Hepatocyte (in vitro differentiated cells): ENCODE measurements around the gene DUSP6. TPM values are rescaled to one million over a fixed set of nuclear protein-coding genes. Genes with fewer than 3 reads are reported as not detected.

ENCODE experiments used
- DNase-seq: peaks from one replicate; pipeline ENCODE4 v3.0.0-alpha.2; 2016; ENCODE audit warnings: low spot score
- H2AFZ ChIP-seq: fragments of 200-600 bp; sonication (generic); 2 replicates; pipeline ENCODE4 v1.6.0; 2016; ENCODE audit warnings: antibody characterized with exemption, mild to moderate bottlenecking
- H3K27ac ChIP-seq: fragments of 200-600 bp; sonication (generic); 2 replicates; pipeline ENCODE4 v1.5.1; 2016; ENCODE audit warnings: mild to moderate bottlenecking
- H3K27me3 ChIP-seq: fragments of 200-600 bp; sonication (generic); 2 replicates; pipeline ENCODE4 v1.6.1; 2016
- H3K36me3 ChIP-seq: fragments of 200-600 bp; sonication (generic); replicated peaks from 2 replicates; pipeline ENCODE4 v1.5.1; 2016; ENCODE audit warnings: low read depth; ENCODE audit not compliant: insufficient read depth
- H3K4me1 ChIP-seq: fragments of 200-600 bp; sonication (generic); 2 replicates; pipeline ENCODE4 v1.5.1; 2016; ENCODE audit warnings: mild to moderate bottlenecking, moderate library complexity; ENCODE audit not compliant: insufficient read depth
- H3K4me2 ChIP-seq: fragments of 200-600 bp; sonication (generic); 2 replicates; pipeline ENCODE4 v1.6.0; 2016
- H3K4me3 ChIP-seq: fragments of 200-600 bp; sonication (generic); 2 replicates; pipeline ENCODE4 v1.5.1; 2016; ENCODE audit warnings: mild to moderate bottlenecking
- H3K79me2 ChIP-seq: fragments of 200-600 bp; sonication (generic); 2 replicates; pipeline ENCODE4 v1.6.0; 2017; ENCODE audit warnings: mild to moderate bottlenecking
- H3K9me2 ChIP-seq: fragments of 200-600 bp; sonication (generic); replicated peaks from 2 replicates; pipeline ENCODE4 v1.6.0; 2017; ENCODE audit warnings: mild to moderate bottlenecking; ENCODE audit not compliant: insufficient read depth
- H3K9me3 ChIP-seq: fragments of 200-600 bp; sonication (generic); 2 replicates; pipeline ENCODE4 v1.5.1; 2016; ENCODE audit warnings: low read depth, mild to moderate bottlenecking
- H4K20me1 ChIP-seq: fragments of 200-600 bp; sonication (generic); 2 replicates; pipeline ENCODE4 v1.6.0; 2016; ENCODE audit warnings: mild to moderate bottlenecking; ENCODE audit not compliant: insufficient read depth, poor library complexity, severe bottlenecking
- EZH2 ChIP-seq: fragments of 200-600 bp; sonication (generic); IDR thresholded peaks from 2 replicates; pipeline ENCODE4 v1.6.1; 2016; ENCODE audit warnings: antibody characterized with exemption, mild to moderate bottlenecking, borderline replicate concordance
- EZH2phosphoT487 ChIP-seq: fragments of 200-600 bp; sonication (generic); IDR thresholded peaks from one replicate; pipeline ENCODE4 v1.6.1; 2018; ENCODE audit warnings: antibody characterized with exemption, mild to moderate bottlenecking, low read depth, moderate library complexity; ENCODE audit not compliant: unreplicated experiment, severe bottlenecking
- WGBS: methylation state at CpG from one replicate; pipeline ENCODE4 v1.1.6; 2016; ENCODE audit warnings: low lambda C conversion rate; ENCODE audit errors: missing lambda C conversion rate; 5-methylcytosine and 5-hydroxymethylcytosine counted together
- polyA plus RNA-seq: library from polyadenylated mRNA; unstranded; fragments of >200 nt; fragmentation: Nextera tagmentation; extraction: Ambion mirVana; gene quantifications from 2 replicates; pipeline ENCODE4 v1.2.1, GENCODE V29; 2016
- total RNA-seq: library from RNA; depleted of rRNA; stranded (reverse); fragments of >200 nt; gene quantifications from 2 replicates; pipeline ENCODE4 v1.2.3, GENCODE V29; 2014
- TF ChIP-seq, protein P1 (sequence below): fragments of 200-600 bp; sonication (generic); IDR thresholded peaks from 2 replicates; pipeline ENCODE4 v1.5.1; 2016; ENCODE audit warnings: antibody characterized with exemption, mild to moderate bottlenecking; ENCODE audit not compliant: poor library complexity

Gene DUSP6
- total and polyA plus RNA-seq, 2 experiments from 2014 or later, result 51.8 to 52.5 TPM

DNA sequence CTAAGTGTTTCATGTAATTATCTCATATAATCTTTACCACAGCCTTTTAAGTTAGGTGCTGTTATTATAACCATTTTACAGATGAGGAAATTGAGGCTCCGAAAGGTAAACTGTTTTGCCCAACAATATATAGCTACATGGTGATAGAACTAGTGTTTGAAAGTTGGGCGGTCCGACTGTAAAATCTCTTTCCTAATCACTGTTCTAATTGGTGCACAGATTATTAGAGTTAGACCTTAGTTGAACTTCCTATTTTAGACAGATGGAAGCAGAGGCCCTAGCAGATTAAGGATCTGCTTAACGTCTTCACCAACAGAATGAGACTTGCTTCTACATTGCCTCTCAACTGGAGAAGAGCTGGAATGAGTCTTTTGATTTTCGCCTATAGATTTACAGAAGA, 30.0 kb upstream of the DUSP6 start:
- Histone ChIP-seq H2AFZ (no peak overlapping the region), H3K36me3 (no peaks in the 10 kb centered on the region), H3K27me3 (no peaks in the 10 kb centered on the region), H3K27ac (peak overlapping the region; percentile 72), H3K4me1 (peaks cover 56% of the 10 kb centered on the region), H3K79me2 (no peaks in the 10 kb centered on the region), H3K4me2 (no peak overlapping the region), H3K9me2 (no peaks in the 10 kb centered on the region), H3K9me3 (no peaks in the 10 kb centered on the region), H4K20me1 (no peaks in the 10 kb centered on the region), H3K4me3 (no peak overlapping the region)
- WGBS, result 76% methylated on average over 5 of the region's 5 CpGs
- TF ChIP-seq EZH2, result no peak
- TF ChIP-seq EZH2phosphoT487, result no peak
- TF ChIP-seq, protein P1, sequence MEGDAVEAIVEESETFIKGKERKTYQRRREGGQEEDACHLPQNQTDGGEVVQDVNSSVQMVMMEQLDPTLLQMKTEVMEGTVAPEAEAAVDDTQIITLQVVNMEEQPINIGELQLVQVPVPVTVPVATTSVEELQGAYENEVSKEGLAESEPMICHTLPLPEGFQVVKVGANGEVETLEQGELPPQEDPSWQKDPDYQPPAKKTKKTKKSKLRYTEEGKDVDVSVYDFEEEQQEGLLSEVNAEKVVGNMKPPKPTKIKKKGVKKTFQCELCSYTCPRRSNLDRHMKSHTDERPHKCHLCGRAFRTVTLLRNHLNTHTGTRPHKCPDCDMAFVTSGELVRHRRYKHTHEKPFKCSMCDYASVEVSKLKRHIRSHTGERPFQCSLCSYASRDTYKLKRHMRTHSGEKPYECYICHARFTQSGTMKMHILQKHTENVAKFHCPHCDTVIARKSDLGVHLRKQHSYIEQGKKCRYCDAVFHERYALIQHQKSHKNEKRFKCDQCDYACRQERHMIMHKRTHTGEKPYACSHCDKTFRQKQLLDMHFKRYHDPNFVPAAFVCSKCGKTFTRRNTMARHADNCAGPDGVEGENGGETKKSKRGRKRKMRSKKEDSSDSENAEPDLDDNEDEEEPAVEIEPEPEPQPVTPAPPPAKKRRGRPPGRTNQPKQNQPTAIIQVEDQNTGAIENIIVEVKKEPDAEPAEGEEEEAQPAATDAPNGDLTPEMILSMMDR, result no peak
- DNase-seq, result no peak

DNA sequence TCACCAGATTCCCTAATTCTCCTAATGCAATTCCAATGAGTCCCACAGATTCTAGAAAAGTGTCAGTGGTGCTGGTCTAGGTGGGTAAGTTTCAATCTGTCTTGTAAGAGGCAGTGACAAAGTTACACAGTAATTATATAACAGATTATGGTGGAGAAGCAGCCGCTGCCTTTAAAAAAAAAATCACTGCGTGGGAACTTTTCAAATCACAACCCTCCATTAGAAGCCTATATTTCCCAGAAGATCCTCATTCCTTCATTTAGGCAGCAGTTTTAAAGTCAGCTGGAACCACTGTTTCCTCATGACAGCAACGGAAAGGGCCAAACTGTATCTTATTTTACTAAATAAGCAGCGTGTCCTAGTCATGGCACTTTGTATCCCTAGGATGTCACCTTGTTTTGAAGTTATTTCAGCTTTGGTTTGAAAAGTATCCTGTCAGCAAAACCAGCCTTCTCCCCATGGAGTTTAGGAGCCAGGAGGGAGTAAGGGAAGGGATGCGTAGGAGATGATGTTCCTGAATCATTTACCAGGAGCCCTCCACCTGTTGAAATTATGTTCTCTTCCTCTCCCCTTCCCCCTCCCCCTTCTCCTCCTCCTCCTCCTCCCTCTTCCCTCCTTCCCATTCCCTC, 27.7 kb upstream of the DUSP6 start:
- 73% methylated on average over 5 of the region's 5 CpGs for WGBS
- H3K27ac ChIP-seq, result peak overlapping the region; percentile 92
- no peaks in the 10 kb centered on the region for H3K9me3 ChIP-seq
- H3K4me2 ChIP-seq, result peak overlapping the region; percentile 21
- TF ChIP-seq, protein P1, result no peak
- TF ChIP-seq EZH2phosphoT487 (no peak), EZH2 (no peak)
- H4K20me1 ChIP-seq, result no peaks in the 10 kb centered on the region
- no peak overlapping the region for H3K4me3 ChIP-seq
- no peaks in the 10 kb centered on the region for H3K36me3 ChIP-seq
- H3K4me1 ChIP-seq, result peaks cover 51% of the 10 kb centered on the region
- H3K79me2 ChIP-seq, result no peaks in the 10 kb centered on the region
- H2AFZ ChIP-seq, result no peak overlapping the region
- H3K27me3 ChIP-seq, result no peaks in the 10 kb centered on the region
- no peak for DNase-seq
- no peaks in the 10 kb centered on the region for H3K9me2 ChIP-seq

GRCh38 chr12:89379148-89379838, 27.0 kb upstream of the DUSP6 start:
- Histone ChIP-seq H3K4me3 (no peak overlapping the region), H3K79me2 (no peaks in the 10 kb centered on the region), H3K9me2 (no peaks in the 10 kb centered on the region), H3K4me1 (peaks cover 45% of the 10 kb centered on the region), H3K27me3 (no peaks in the 10 kb centered on the region), H2AFZ (no peak overlapping the region), H3K4me2 (peak overlapping the region; percentile 48), H3K9me3 (no peaks in the 10 kb centered on the region), H4K20me1 (no peaks in the 10 kb centered on the region), H3K27ac (peak overlapping the region; percentile 92), H3K36me3 (no peaks in the 10 kb centered on the region)
- peak; percentile 57 for DNase-seq
- 48% methylated on average over 6 of the region's 6 CpGs for WGBS
- TF ChIP-seq, protein P1, result no peak
- TF ChIP-seq EZH2 (no peak), EZH2phosphoT487 (no peak)
